Stimulated activated CD4-positive, alpha-beta T cell treated with anti-CD3 and anti-CD28 coated beads, Interleukin-4, amount 100 ng/mL, for 24 hours (primary cell): ENCODE results near the gene PLA2G15.

Experiments
- DNase-seq: peaks from one replicate; pipeline ENCODE4 v3.0.0-alpha.2; 2020

Gene PLA2G15

GRCh38 chr16:68244903-68245853 lies at the start of gene PLA2G15:
Gene PLA2G15 (plus strand): TSS chr16:68245373. CDS start chr16:68245427, 54 bp downstream.
- peak; percentile 96 for DNase-seq

- DNase-seq = no peak
These were observed 47.9 kb upstream of the PLA2G15 start for GRCh38 chr16:68197250-68197649.

- DNase-seq = no peak
These were observed 44.9 kb upstream of the PLA2G15 start for GRCh38 chr16:68200088-68200783.

- DNase-seq = no peak
These were observed 43.1 kb upstream of the PLA2G15 start for GRCh38 chr16:68202091-68202519.

GRCh38 chr16:68206245-68206644 lies 38.9 kb upstream of the PLA2G15 start:
- DNase-seq = no peak

GRCh38 chr16:68214726-68215125 lies 30.4 kb upstream of the PLA2G15 start:
- no peak for DNase-seq

- DNase-seq = no peak
These were observed 29.9 kb upstream of the PLA2G15 start for GRCh38 chr16:68215302-68215701.

GRCh38 chr16:68216240-68216639 lies 28.9 kb upstream of the PLA2G15 start:
- no peak for DNase-seq

GRCh38 chr16:68217506-68217905 lies 27.7 kb upstream of the PLA2G15 start:
- no peak for DNase-seq

- no peak for DNase-seq
These were observed 25.3 kb upstream of the PLA2G15 start for GRCh38 chr16:68219725-68220351.

- no peak for DNase-seq
These were observed 22.1 kb upstream of the PLA2G15 start for GRCh38 chr16:68223072-68223471.

GRCh38 chr16:68226116-68226515 lies 19.1 kb upstream of the PLA2G15 start:
- DNase-seq = no peak

GRCh38 chr16:68227183-68227793 lies 17.9 kb upstream of the PLA2G15 start:
- DNase-seq = no peak

- DNase-seq = no peak
These were observed 17.2 kb upstream of the PLA2G15 start for GRCh38 chr16:68227850-68228553.

- DNase-seq = no peak
These were observed 16.5 kb upstream of the PLA2G15 start for GRCh38 chr16:68228652-68229051.

- peak; percentile 47 for DNase-seq
These were observed 15.6 kb upstream of the PLA2G15 start for GRCh38 chr16:68229431-68230175.

- no peak for DNase-seq
These were observed 15.0 kb upstream of the PLA2G15 start for GRCh38 chr16:68230176-68230571.

- no peak for DNase-seq
These were observed 14.2 kb upstream of the PLA2G15 start for GRCh38 chr16:68230956-68231355.

- no peak for DNase-seq
These were observed 13.6 kb upstream of the PLA2G15 start for GRCh38 chr16:68231384-68232136.

GRCh38 chr16:68232335-68232734 lies 12.8 kb upstream of the PLA2G15 start:
- no peak for DNase-seq
